Measurements from ENCODE around the gene ZNF354B. TPM values are rescaled to one million over a fixed set of nuclear protein-coding genes. Genes with fewer than 3 reads are reported as not detected.
A peak's percentile ranks its signal among the peaks of the same experiment; 100 is the strongest.
"Not testable (repeated sequence)": the region's sequence is repeated elsewhere in the genome, so short reads cannot be mapped to it uniquely, and the experiment has no call there.

The ZNF354B gene
- total and polyA plus RNA-seq, 5 donors = 4.1 to 9.3 (median 8.4) TPM

GRCh38 chr5:178838695-178839318, 20.9 kb upstream of the ZNF354B start:
- peak; percentile 24 to 57 for ATAC-seq
- intact Hi-C loops (cut with DNase I); H3K27ac ChIP-seq (ENCODE audit: low read length); DNase-seq; H3K4me1 ChIP-seq (ENCODE audit: control insufficient read depth, insufficient read depth, low read length); H3K27me3 ChIP-seq (ENCODE audit: control insufficient read depth, insufficient read depth); H3K9me3 ChIP-seq (ENCODE audit: control insufficient read depth, low read length); H3K4me3 ChIP-seq (ENCODE audit: low read length): not testable (repeated sequence)
- 72% methylated on average over 28 of the region's 28 CpGs for WGBS

- intact Hi-C loops (cut with DNase I) = no loop called here
- no peak overlapping the region for H3K4me3 ChIP-seq (ENCODE audit: low read length)
- DNase-seq (peak; percentile 52 to 74 (median 70)), ATAC-seq (peak; percentile 63 to 88)
- no peak overlapping the region for H3K27ac ChIP-seq (ENCODE audit: low read length)
- no peaks in the 10 kb centered on the region for H3K9me3 ChIP-seq (ENCODE audit: control insufficient read depth, low read length)
- WGBS = 24% methylated on average over 6 of the region's 6 CpGs
- no peaks in the 10 kb centered on the region for H3K27me3 ChIP-seq (ENCODE audit: control insufficient read depth, insufficient read depth)
- no peaks in the 10 kb centered on the region for H3K4me1 ChIP-seq (ENCODE audit: control insufficient read depth, insufficient read depth, low read length)
Observed at GRCh38 chr5:178839319-178839704, 20.4 kb upstream of the ZNF354B start.

GRCh38 chr5:178840399-178840798, 19.4 kb upstream of the ZNF354B start:
- H3K27me3 ChIP-seq (ENCODE audit: control insufficient read depth, insufficient read depth); DNase-seq; H3K4me3 ChIP-seq (ENCODE audit: low read length); H3K27ac ChIP-seq (ENCODE audit: low read length); intact Hi-C loops (cut with DNase I); ATAC-seq; H3K4me1 ChIP-seq (ENCODE audit: control insufficient read depth, insufficient read depth, low read length); H3K9me3 ChIP-seq (ENCODE audit: control insufficient read depth, low read length): not testable (repeated sequence)
- WGBS = 76% methylated on average over 11 of the region's 11 CpGs

DNA sequence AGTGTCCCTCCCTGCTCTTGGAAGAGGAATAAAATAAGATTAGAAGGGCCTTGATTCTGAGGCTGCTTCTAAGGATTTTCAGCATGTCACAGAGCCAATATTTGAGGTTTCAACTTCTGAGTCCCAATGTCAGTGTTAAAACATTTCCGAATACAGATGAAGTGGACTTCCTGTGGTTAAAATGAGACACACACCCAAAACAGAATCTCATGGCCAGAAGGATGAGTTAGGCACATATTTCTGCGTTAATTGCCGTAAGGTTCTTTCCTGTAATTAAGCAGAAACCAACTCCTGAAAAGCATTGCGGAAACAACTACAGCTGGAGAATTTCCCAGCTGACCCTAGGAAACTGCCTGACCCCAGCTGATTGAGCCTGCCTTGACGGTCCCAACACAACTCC, 10.4 kb upstream of the ZNF354B start:
- no peaks in the 10 kb centered on the region for H3K27me3 ChIP-seq (ENCODE audit: control insufficient read depth, insufficient read depth)
- no peaks in the 10 kb centered on the region for H3K4me1 ChIP-seq (ENCODE audit: control insufficient read depth, insufficient read depth, low read length)
- WGBS = 68% methylated on average over 5 of the region's 5 CpGs
- ATAC-seq (no peak), DNase-seq (no peak)
- intact Hi-C loops (cut with DNase I) = no loop called here
- H3K9me3 ChIP-seq (ENCODE audit: control insufficient read depth, low read length) = no peaks in the 10 kb centered on the region
- H3K27ac ChIP-seq (ENCODE audit: low read length) = no peak overlapping the region
- no peak overlapping the region for H3K4me3 ChIP-seq (ENCODE audit: low read length)

DNA sequence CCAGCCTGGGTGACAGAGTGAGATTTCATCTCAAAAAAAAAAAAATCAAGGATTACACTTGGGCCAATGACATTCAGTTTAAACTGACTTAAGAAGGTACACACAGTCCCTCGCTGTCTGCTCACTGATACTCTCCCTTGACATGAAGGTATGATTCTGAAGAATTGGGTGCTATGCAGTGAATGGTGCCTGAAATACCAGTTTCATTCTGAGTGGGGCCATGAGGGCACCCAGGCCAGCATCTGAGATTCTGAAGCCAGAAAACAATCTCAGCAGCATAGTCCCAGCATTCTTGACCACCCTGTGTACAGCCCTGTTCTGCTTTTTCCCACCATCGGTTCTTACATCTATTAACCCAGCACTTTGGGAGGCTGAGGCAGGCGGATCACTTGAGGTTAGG, 7.8 kb upstream of the ZNF354B start:
- Histone ChIP-seq H3K4me1 (ENCODE audit: control insufficient read depth, insufficient read depth, low read length) (no peaks in the 10 kb centered on the region), H3K4me3 (ENCODE audit: low read length) (no peak overlapping the region), H3K27me3 (ENCODE audit: control insufficient read depth, insufficient read depth) (no peaks in the 10 kb centered on the region), H3K9me3 (ENCODE audit: control insufficient read depth, low read length) (no peaks in the 10 kb centered on the region), H3K27ac (ENCODE audit: low read length) (no peak overlapping the region)
- intact Hi-C loops (cut with DNase I) = no loop called here
- 95% methylated on average over 3 of the region's 3 CpGs for WGBS
- no peak for ATAC-seq
- no peak for DNase-seq

- no peak for DNase-seq
- Histone ChIP-seq H3K27ac (ENCODE audit: low read length) (no peak overlapping the region), H3K9me3 (ENCODE audit: control insufficient read depth, low read length) (no peaks in the 10 kb centered on the region), H3K4me1 (ENCODE audit: control insufficient read depth, insufficient read depth, low read length) (no peaks in the 10 kb centered on the region), H3K27me3 (ENCODE audit: control insufficient read depth, insufficient read depth) (no peaks in the 10 kb centered on the region), H3K4me3 (ENCODE audit: low read length) (no peak overlapping the region)
- WGBS = 47% methylated on average over 5 of the region's 5 CpGs
- ATAC-seq = no peak
- intact Hi-C loops (cut with DNase I) = no loop called here
Observed at GRCh38 chr5:178854284-178854683, 5.5 kb upstream of the ZNF354B start.

DNA sequence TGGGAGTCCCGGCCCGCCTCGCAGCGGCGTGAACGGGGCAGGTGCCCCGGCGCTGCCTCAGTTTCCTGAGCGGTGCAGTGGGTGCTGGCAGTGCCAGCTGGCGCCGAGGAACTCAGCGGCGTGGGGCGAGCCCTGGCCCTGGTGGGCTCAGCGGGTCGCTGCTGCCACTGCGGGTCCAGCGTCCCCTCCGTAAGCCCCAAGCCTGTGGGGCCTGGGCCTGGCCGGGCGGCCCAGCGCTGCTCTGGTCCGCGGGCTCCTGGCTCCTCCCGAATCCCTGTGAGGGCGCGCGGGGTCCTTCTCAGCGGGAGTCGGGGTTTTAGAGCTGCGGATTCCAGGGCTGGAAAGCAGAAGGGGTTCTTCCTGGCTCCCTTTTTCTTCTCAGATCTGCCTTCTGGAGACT, 862 bp downstream of the ZNF354B start:
- H3K27me3 ChIP-seq (ENCODE audit: control insufficient read depth, insufficient read depth); H3K4me1 ChIP-seq (ENCODE audit: control insufficient read depth, insufficient read depth, low read length); H3K27ac ChIP-seq (ENCODE audit: low read length); H3K9me3 ChIP-seq (ENCODE audit: control insufficient read depth, low read length); DNase-seq; intact Hi-C loops (cut with DNase I): not testable (repeated sequence)
- ATAC-seq = peak; percentile 4 to 17
- H3K4me3 ChIP-seq (ENCODE audit: low read length) = peak overlapping the region; percentile 72
- WGBS = 10% methylated on average over 7 of the region's 31 CpGs

DNA sequence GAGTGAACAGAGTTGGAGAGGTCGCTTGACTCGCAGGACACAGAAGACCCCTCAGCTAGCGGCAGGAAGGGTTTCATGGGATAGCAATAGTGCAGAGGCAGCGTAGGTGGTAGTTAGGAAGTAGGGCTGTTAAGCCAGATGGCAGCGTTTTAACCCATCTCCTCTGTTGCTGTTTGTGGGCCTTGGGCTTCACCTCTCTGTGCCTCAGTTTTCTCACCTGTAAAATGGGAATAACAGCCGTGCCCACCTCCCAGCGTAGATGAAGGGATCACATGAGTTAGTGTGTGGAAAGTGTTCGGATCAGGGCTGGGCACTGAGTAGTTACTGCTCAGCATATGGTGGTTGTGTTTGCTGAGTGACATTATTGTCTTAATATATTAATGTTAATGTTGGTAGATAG, 1.9 kb downstream of the ZNF354B start:
- intact Hi-C loops (cut with DNase I) = no loop called here
- ATAC-seq (no peak), DNase-seq (no peak)
- H3K27ac ChIP-seq (ENCODE audit: low read length) = no peak overlapping the region
- H3K27me3 ChIP-seq (ENCODE audit: control insufficient read depth, insufficient read depth) = no peaks in the 10 kb centered on the region
- H3K9me3 ChIP-seq (ENCODE audit: control insufficient read depth, low read length) = no peaks in the 10 kb centered on the region
- no peaks in the 10 kb centered on the region for H3K4me1 ChIP-seq (ENCODE audit: control insufficient read depth, insufficient read depth, low read length)
- H3K4me3 ChIP-seq (ENCODE audit: low read length) = no peak overlapping the region
- WGBS = 96% methylated on average over 8 of the region's 8 CpGs

- ATAC-seq = no peak
- Histone ChIP-seq H3K27me3 (ENCODE audit: control insufficient read depth, insufficient read depth) (no peaks in the 10 kb centered on the region), H3K27ac (ENCODE audit: low read length) (no peak overlapping the region), H3K4me1 (ENCODE audit: control insufficient read depth, insufficient read depth, low read length) (no peaks in the 10 kb centered on the region), H3K9me3 (ENCODE audit: control insufficient read depth, low read length) (no peaks in the 10 kb centered on the region), H3K4me3 (ENCODE audit: low read length) (no peak overlapping the region)
- WGBS = 80% methylated on average over 4 of the region's 4 CpGs
- intact Hi-C loops (cut with DNase I) = no loop called here
- DNase-seq = no peak
Observed at GRCh38 chr5:178866946-178867345, 7.2 kb downstream of the ZNF354B start.

- 63% methylated on average over 8 of the region's 8 CpGs for WGBS
- H3K9me3 ChIP-seq (ENCODE audit: control insufficient read depth, low read length) = no peaks in the 10 kb centered on the region
- ATAC-seq = no peak
- no peaks in the 10 kb centered on the region for H3K27me3 ChIP-seq (ENCODE audit: control insufficient read depth, insufficient read depth)
- no peak for DNase-seq
- H3K4me3 ChIP-seq (ENCODE audit: low read length) = no peak overlapping the region
- no peak overlapping the region for H3K27ac ChIP-seq (ENCODE audit: low read length)
- intact Hi-C loops (cut with DNase I) = no loop called here
- H3K4me1 ChIP-seq (ENCODE audit: control insufficient read depth, insufficient read depth, low read length) = no peaks in the 10 kb centered on the region
Observed at GRCh38 chr5:178869577-178869976, 9.8 kb downstream of the ZNF354B start.

DNA sequence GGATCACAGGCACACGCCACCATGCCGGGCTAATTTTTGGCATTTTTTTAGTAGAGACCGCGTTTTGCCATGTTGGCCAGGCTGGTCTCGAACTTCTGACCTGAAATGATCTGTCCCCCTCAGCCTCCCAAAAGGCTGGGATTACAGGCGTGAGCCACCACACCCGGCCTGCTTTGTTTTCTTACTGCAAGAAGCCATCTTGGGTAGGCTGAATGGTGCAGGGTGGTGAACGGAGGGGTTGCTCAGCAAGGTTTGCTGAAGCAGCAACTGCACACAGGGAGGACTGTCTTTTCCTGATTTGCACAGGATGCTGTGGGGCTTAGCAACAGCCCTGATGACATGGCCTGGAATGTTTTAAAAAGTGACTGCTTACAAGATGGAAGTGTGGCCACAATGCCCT, 10.7 kb downstream of the ZNF354B start:
- H3K9me3 ChIP-seq (ENCODE audit: control insufficient read depth, low read length) = no peaks in the 10 kb centered on the region
- H3K27me3 ChIP-seq (ENCODE audit: control insufficient read depth, insufficient read depth) = no peaks in the 10 kb centered on the region
- ATAC-seq = no peak

DNA sequence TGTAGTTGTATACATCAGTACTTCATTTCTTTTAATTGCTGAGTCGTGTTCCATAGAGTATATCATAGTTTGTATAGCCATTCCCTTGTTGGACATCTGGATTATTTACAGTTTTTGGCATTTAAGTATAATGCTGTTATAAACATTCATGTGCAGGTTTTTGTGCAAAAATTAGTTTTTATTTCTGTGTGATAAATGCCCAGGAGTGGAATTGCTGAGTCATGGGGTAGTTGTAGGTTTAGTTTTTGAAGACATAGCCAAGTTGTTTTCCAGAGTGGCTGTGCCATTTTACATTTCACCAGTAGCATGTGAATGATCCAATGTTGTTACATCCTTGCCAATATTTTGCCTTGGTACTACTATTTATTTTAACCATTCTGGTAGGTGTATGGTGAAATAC, 12.5 kb downstream of the ZNF354B start:
- Histone ChIP-seq H3K9me3 (ENCODE audit: control insufficient read depth, low read length) (peaks cover 4% of the 10 kb centered on the region), H3K27me3 (ENCODE audit: control insufficient read depth, insufficient read depth) (no peaks in the 10 kb centered on the region), H3K27ac (ENCODE audit: low read length) (no peak overlapping the region), H3K4me1 (ENCODE audit: control insufficient read depth, insufficient read depth, low read length) (no peaks in the 10 kb centered on the region), H3K4me3 (ENCODE audit: low read length) (no peak overlapping the region)
- ATAC-seq (no peak), DNase-seq (no peak)
- 99% methylated on average over 1 of the region's 1 CpG for WGBS
- intact Hi-C loops (cut with DNase I) = no loop called here

More for the DNA sequence above, 10.7 kb downstream of the ZNF354B start:
- Histone ChIP-seq H3K27ac (ENCODE audit: low read length) (no peak overlapping the region), H3K4me1 (ENCODE audit: control insufficient read depth, insufficient read depth, low read length) (no peaks in the 10 kb centered on the region), H3K4me3 (ENCODE audit: low read length) (no peak overlapping the region)
- DNase-seq = no peak
- intact Hi-C loops (cut with DNase I) = no loop called here
- whole genome bisulfite sequencing = 99% methylated on average over 8 of the region's 8 CpGs
